GM21526 (cell line): ENCODE results near the gene NOS1AP.
"Not testable (repeated sequence)": the region's sequence is repeated elsewhere in the genome, so short reads cannot be mapped to it uniquely, and the experiment has no call there.

Experiments used
- ATAC-seq: cut with Tn5 transposase; IDR thresholded peaks from one replicate; pipeline ENCODE4 v1.9.1; 2021; ENCODE audit warnings: moderate library complexity; ENCODE audit not compliant: unreplicated experiment, low FRiP score

NOS1AP gene

GRCh38 chr1:162158624-162159271 lies 89.3 kb downstream of the NOS1AP start:
- ATAC-seq: no peak

- ATAC-seq: no peak
Measured at GRCh38 chr1:162159515-162159914, 90.0 kb downstream of the NOS1AP start.

- no peak for ATAC-seq
Measured at GRCh38 chr1:162161916-162162550, 92.5 kb downstream of the NOS1AP start.

- ATAC-seq: no peak
Measured at GRCh38 chr1:162165528-162165927, 96.0 kb downstream of the NOS1AP start.

- ATAC-seq: no peak
Measured at GRCh38 chr1:162166917-162167615, 97.6 kb downstream of the NOS1AP start.

DNA sequence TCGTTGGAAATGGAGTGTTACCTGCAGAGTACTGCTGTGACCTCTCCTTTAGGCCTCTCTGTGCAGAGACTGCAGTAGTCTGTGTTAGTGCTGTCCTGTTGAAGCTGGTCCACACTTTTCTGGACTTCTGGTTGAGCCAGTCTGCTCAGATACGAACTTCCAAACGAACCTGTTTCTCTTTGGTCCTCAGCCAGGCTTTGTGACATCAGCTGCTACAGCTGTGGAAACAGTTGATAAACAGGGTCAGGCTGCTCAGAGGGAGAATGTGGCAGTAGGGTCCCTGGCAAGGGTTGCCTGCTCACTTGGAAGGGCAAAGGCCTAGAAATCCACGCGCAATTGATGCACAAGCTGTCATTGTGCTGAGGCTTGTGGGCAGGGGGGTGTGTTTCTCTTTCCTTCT lies 98.8 kb downstream of the NOS1AP start:
- ATAC-seq: no peak

DNA sequence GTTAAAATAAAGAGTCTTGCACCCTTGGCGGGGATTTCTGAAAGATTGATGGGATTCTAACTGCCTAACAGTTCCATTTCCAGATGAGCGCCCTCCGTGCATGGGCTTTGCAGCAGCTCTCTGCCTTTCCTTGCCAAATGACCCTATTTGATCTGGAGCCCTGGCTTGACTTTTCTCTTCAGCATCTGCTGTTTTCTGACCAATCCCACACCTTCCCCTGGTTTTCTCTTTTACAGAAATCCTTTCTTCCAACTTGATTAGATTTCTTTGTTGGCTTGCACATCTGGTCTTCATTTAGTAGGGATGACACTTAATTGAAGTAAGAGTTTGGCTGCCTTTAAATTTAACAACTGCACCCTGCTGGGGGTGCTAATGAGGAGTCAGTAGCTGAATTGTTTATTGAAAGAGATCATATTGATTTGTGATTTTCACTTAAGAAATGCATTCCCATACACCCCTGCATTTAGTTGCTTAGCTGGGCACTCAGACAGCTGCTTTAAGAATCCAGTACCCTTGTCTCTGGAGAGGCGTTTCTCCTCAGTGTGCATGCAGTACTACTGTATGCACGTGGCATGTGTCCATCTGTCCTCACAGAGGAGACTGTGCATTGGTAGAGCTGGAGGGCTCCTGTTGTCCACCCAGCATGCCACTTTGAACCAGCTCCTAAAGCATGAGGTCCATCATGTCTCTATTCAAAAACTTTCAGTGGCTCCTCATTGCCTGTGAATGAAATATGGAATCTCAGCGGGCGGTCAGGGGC lies 99.7 kb downstream of the NOS1AP start:
- ATAC-seq: no peak

DNA sequence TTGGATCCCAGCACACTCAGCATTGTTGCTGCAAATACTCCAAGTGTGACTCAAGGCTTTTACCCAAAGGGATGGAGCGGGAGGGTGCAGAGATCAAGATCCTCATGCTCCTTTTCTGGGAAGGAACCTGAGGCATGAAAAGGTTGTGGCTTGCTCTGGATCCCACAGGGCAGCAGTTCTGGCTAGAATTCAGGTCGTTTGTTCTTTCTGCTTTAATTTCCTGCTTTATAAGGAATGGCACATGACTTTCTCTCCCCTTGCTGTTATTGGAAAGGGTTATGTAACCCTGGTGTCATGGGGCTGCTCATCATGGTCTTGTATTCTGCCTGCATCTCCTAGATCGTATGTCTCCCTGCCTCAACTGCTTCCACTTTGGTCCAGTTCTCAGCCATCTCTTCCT lies 101.6 kb downstream of the NOS1AP start:
- ATAC-seq: no peak

- ATAC-seq: no peak
Measured at GRCh38 chr1:162172311-162173102, 103.0 kb downstream of the NOS1AP start.

DNA sequence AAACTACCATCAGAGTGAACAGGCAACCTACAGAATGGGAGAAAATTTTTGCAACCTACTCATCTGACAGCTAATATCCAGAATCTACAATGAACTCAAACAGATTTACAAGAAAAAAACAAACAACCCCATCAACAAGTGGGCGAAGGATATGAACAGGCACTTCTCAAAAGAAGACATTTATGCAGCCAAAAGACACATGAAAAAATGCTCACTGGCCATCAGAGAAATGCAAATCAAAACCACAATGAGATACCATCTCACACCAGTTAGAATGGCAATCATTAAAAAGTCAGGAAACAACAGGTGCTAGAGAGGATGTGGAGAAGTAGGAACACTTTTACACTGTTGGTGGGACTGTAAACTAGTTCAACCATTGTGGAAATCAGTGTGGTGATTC lies 104.1 kb downstream of the NOS1AP start:
- not testable (repeated sequence) for ATAC-seq

GRCh38 chr1:162174027-162174426 lies 104.5 kb downstream of the NOS1AP start:
- not testable (repeated sequence) for ATAC-seq

GRCh38 chr1:162175379-162176081 lies 106.0 kb downstream of the NOS1AP start:
- no peak for ATAC-seq

DNA sequence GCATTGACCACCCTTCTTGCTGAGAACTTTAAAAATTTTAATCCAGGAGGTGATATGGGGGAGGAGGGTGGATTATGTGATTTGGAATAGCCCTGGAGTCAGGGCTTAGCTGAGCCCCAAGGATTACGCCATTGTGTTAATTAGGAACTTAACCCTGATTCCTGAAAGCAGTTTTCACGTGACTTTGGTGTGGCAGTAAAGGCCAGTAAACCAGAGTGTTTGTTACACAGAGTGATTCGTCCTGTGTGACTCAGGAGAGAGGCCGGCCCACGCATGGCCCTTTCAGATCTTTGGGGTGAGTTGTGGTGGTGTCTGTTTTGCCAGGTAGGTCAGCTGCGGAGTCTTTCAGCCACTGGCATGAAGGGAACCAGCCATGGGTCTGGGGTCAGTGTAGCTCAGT lies 107.6 kb downstream of the NOS1AP start:
- no peak for ATAC-seq

DNA sequence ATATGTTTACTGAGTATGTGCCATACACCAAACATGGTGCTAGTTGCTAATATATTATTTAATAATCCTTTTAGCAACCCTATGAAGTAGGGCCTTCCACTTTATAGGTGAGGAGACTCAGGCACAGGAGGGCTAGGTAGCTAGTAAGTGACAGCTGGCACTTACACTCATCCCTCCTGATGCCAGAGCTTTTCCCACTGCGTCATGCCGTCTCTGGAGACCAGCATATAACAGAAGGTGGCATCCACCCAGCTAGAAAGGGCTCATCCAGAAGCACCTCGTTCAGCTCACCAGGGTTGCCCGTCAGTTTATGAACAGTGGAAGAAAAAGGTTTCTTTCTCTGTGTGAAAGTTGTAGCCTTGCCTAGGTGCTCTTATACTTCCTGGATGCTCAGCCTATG lies 108.9 kb downstream of the NOS1AP start:
- no peak for ATAC-seq

GRCh38 chr1:162179121-162179520 lies 109.6 kb downstream of the NOS1AP start:
- ATAC-seq: no peak

GRCh38 chr1:162180813-162181212 lies 111.3 kb downstream of the NOS1AP start:
- no peak for ATAC-seq

GRCh38 chr1:162182090-162182489 lies 112.6 kb downstream of the NOS1AP start:
- no peak for ATAC-seq

GRCh38 chr1:162185314-162186025 lies 116.0 kb downstream of the NOS1AP start:
- no peak for ATAC-seq

GRCh38 chr1:162186026-162186374 lies 116.5 kb downstream of the NOS1AP start:
- ATAC-seq: no peak
